Left forelimb (tissue), 1 donor: ENCODE results near the gene MYMX.

ENCODE experiments used
- DNase-seq: peaks from one replicate; pipeline ENCODE4 v3.0.0-alpha.2; 2018; ENCODE audit warnings: low spot score

Gene MYMX

DNA sequence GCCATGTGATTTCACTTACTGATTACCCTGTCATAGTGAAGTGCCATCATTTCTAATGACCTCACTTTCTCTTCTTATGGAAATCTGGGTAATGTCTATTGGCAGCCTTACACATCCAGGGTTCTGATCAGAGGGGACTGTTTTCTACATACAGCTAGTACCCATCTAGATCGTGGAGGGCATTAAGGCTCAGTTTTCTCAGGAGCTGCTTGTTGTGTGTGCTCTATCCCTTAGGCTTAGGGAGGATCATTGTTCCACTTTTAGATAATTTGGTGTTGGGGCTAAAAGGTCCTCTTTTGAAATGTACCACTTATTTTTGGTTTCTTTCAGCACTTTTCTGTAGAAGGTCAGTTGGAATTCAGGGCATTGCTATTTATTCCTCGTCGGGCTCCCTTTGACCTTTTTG, 34.0 kb downstream of the MYMX start:
- no peak for DNase-seq

DNA sequence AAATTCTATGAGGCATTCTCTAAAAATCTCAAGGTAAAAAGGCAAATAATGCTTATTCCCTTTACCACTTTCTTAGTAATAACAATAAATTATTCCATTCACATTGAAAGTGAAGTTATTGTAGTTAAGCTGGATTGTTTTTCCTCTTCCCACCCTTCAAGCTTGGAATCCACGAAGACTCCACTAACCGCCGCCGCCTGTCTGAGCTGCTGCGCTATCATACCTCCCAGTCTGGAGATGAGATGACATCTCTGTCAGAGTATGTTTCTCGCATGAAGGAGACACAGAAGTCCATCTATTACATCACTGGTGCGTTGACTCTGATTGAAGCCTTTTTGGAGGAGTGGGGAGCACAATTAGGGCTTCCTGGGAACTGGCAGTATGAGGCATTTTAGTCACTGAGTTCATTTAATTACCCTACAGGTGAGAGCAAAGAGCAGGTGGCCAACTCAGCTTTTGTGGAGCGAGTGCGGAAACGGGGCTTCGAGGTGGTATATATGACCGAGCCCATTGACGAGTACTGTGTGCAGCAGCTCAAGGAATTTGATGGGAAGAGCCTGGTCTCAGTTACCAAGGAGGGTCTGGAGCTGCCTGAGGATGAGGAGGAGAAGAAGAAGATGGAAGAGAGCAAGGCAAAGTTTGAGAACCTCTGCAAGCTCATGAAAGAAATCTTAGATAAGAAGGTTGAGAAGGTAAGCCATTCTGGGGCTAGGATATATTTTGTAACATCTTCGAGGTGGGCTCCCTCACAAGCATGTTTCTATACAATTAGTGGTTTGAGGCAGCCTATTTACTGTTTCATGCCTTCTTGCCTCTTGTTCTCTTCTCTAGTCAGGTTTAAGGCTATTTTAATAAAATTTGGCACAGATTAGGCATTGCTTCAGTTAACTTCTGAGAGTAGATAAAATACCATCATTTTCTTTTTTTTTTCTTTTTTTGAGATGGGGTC, 35.1 kb downstream of the MYMX start:
- no peak for DNase-seq

DNA sequence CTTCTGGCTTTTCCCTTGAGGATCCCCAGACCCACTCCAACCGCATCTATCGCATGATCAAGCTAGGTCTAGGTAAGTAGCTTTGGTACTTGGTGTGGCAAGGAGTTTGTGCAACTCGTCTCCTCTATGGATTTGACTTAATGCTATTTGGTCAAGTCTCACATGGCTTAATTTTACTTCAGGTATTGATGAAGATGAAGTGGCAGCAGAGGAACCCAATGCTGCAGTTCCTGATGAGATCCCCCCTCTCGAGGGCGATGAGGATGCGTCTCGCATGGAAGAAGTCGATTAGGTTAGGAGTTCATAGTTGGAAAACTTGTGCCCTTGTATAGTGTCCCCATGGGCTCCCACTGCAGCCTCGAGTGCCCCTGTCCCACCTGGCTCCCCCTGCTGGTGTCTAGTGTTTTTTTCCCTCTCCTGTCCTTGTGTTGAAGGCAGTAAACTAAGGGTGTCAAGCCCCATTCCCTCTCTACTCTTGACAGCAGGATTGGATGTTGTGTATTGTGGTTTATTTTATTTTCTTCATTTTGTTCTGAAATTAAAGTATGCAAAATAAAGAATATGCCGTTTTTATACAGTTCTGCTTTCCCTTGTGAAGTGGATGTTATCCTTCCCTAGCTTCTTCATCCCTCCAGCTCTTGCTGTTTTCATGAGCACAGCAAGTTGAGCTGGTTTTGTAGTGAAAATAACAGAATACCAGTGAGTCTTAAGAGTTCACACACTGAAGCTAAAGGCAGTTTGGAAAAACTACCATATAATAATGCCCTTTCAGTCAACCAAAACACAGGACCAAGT, 36.8 kb downstream of the MYMX start:
- DNase-seq, result no peak

DNA sequence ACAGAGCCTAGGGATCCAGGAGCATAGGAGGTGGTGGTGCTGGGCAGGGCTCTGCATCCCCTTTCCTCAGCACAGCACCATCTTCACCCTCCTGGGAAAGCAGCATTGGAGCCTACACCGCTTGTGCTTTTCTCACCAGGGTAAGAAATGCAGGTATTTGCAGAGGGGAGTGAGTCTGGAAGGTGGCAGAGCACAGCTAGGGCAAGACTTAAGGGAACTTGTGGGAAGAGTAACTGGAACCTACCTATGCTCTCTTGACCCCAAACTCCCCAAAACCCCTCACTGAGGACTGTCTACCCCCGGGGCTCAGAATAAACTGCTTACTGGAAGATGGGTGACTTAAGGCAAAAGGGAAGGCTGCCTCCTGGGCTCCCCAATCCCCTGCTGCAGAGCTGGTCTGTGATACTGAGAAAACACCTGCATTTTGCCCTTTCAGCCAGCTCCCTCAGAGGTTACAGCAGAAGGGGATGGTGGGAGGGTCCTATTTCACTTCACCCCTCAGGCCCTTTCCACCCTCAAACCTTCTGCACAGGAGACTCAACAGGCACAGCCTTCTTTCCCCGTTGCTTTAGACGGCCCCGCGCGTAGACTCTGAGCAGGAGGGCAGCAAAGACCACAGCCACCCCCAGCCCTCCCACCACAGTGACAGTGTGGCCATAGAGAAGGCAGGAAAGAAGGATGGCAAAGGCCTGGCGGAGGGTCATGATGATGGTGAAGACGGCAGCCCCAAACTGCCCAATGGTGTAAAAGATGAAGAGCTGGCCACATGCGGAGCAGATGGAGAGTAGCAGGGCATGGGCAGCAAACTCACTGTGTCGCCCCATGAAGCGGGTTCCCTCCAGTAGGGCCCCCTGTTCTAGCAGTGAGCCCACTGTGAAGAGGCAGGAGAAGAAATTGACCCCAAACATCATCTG, 37.7 kb downstream of the MYMX start:
- DNase-seq, result no peak

DNA sequence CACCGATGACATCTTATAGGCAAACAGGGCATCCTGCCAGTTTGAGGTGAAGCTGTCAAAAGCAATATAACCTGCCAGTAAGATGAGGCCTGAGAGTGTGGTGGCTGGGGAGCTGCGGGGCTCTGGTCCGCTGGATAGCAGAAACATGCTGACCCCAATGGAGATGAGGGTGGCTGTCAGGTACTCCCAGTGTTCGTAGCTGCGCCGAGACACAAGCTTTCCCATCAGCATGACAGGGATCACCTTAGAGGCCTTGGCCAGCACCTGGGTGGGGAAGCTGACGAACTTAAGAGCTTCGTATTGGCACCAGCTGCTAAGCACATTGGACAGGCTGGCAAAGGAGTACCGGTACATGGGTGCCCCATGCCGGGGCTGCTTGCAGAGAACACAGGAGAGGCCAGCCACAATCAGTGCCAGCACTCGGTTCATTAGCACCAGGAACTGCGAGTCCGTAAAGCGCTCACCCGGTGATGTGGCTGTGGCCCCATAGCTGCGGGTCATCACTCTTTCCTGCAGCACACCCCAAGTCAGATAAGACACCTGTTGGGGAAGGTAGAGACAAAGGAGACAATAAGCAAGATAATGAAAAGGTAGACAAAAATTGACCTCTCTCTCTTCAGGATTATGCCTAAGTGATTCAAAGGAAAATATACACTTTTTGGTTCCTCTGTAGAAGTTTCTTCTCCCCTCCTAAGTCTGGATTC, 38.5 kb downstream of the MYMX start:
- no peak for DNase-seq

DNA sequence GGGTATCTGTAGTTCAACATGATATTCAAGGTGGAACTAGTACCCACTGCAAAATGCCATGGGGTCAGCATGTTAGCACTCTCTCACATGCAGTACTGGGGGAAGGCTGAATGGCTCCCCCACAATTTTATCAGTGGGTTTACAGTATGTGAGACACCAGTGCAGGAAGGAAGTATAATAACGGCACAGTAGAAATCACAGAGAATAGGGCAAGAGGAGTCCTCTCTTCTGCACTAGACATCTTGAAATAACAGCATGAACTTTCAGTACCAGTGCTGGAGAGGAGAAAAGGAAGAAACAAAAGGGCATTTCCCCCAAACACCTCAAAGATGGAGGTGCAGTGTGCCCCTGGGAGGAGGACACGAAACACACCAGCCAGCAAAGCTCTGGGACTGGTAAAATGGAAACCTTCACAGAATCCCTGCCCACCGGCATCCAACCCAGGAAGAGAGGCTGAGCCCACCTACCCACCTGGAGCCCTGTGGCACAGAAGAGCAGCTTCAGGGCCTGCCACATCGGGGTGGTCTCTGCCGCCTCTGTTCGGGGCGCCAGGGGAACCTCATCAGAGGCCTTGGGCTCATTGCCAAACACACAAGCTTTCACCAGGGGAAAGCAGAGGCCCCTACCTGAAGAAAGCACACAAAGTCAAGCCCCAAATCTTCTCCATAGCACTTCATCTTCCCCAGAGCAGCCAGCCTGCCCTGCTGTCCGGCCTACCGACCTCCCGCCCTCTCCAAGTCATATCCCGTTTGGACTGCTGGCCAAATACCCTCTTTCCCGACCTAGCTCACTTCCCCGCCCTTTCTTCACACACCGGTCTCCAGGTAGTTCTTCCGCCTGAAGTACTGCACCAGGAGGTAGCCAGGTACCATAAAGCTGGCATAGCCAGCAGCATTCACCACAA, 39.4 kb downstream of the MYMX start:
- DNase-seq, result no peak

DNA sequence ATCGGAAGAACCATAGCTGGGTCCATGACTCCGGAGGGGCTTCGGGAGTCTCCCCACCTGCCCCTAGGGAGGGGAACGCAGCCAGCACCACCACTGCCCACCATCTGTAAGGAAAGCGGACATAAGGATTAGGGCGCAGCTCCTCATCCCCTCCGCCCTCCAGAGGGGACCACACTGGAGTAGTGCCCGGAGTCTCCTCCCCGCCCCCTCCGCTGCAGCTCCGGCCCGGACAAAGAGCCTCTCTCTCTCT, 40.0 kb downstream of the MYMX start:
- no peak for DNase-seq

DNA sequence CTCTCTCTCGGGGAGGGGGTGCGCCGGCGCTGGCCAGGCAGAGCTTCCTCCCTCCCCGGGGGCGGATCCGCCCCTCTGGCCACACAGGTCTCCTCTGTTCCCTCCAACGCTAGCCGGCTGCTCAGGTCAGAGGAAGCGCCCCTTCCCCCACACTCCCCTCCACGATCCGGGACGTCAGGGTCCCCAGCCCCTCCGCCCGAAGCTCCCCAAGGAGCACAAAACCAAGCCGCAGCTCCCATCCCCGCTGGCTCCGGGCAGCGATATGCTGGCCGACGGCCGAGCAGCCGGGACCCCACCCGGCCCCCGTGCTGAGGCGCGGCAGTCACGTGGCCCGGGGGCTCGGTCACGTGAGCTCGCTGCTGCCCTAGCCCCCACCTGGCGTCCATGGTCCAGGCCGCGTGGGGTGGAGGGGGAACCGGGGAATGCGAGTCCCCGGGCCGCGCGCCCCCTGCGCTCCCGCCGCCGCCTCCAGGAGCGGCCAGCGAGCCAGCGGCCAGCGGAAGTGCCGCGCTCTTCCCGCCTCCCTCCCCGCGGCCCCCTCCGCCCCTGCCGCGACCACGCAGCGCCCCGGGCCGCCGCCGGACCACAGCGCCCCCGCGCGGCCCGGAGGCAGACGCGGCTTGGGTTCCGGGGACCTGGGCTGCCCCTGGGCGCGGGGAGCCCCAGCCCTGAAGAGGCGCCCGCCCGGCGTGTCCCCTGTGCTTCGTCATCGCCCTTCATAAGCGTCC, 40.5 kb downstream of the MYMX start, which contains the start of gene SLC35B2:
Gene SLC35B2, minus strand, starts transcription at position 504 of the 728 bp plus-strand sequence. Its CDS starts 118 bp downstream, at position 386.
- peak; percentile 88 for DNase-seq

DNA sequence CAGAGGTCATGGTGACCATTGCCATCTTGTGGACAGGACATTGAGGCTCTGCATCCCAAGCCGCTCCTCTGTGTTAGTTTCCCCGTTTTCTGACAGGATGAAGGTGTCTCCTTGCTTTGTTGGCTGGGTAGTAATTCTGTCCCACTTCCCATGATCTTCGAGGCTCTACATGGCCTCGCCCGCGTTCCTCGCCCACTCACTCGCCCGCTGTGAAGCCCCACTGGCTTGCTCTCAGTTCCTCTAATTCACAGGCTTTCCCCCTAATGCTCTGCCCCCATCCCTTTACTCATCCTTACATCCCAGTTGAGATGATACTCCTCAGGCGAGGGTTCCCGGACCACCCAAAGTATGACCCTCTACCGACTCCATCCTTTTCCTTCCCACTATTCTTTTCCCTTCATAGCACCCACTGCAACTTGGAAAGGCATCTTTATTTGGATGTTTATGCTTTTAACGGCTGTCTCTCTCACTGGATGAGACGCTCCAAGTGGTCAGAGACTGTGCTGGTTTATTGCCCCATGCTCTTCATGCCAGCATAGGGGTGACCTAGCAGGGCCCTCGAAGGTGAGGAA, 41.1 kb downstream of the MYMX start:
- no peak for DNase-seq

DNA sequence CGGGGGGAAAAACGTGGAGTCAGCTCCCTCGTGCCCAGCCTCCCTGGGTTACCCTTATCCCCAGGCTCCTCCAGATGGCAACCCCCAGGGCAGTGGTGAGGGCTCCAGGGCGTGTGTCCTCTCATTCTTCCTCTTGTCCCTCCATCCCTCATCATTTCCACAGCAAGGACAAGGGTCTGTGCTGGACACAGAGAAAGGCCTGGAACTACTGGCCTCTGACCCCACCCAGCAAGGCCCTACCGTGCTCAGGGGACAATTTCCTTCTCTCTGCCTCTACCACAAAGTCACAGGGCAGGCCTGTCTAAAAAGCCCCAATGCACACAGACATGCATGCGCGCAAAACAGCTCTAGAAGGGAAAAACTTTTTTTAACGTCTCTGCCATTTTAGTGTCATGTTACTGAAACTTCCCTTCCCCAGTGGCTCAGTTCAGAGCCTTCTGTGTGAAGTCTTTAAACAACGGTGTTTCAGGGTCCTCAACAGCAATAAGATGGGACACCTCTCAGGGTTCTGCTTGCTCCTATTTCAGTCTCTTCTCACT, 41.7 kb downstream of the MYMX start:
- no peak for DNase-seq

DNA sequence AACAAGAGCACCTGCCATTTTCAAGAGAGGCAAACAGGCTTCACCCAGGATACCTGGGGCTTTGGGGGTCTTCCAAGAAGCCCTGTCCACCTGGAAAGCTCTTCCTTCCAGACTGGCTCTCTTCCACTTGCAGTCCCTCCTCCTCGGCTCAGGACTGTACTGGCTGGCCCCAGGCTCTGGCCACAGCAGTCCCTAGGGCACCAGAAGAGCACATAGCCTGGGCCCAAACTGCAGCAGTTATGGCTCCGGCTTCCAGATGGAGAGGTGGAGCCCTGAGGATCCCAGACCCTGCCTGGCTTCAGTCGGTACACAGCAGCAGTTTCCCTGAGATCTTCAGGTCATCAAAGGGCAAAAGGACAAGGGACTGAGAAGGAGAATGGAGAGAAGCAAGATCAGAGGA, 42.2 kb downstream of the MYMX start:
- DNase-seq, result no peak

DNA sequence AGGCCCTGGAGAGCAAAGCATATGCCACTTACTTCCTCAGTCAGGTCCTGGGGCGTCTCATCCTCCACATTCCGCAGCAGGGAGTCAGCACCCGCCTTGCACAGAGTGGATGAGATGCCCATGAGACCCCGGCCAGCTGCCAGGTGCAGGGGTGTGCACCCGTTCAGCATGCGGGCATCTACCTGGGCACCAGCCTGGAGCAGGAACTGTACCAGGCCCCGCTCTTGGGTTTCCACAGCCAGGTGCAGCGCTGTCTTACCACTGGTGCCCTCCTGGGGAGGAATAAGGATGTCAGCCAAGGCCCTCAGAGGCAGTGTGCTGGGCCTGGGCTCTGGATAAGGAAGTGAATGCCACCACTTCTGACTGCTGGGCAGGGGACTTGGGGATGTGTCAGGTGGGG, 43.3 kb downstream of the MYMX start:
- DNase-seq, result no peak

DNA sequence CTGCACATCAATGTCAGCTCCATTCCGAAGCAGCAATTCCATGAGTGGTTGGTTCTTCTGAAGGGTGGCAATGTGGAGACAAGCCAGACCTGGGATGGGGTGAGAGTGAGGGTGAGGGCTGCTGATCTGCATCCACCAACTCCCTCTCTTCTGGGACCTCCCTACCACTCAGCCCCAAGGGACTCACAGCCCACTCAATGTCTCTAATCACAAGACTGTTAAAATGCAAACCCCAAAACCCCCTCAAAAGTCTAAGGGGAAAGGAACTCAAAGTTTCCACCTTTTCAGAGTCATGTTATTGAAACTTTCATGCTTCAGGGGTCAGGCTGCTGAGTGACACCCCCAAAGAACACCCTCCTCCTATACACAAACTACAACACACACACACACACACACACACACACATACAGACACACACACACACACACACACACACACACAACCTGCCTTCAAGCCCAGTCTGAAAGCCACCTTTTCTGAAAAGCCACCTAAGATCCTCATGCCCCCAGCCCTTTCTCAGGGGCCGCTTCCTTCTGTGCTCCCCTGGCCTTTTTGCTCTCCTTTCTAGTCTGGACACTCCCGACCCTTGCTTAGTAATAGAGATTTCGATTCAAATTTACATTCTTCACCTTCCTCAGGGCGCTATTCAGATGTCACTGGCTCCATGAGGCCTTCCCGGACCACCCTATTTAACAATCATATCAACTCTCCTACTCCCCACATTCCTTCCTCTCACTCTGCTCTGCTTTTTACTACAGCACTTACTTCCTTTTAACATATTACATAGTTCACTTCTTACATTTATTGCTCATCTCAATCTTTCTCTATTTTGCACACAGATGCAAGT, 43.9 kb downstream of the MYMX start:
- DNase-seq, result no peak

DNA sequence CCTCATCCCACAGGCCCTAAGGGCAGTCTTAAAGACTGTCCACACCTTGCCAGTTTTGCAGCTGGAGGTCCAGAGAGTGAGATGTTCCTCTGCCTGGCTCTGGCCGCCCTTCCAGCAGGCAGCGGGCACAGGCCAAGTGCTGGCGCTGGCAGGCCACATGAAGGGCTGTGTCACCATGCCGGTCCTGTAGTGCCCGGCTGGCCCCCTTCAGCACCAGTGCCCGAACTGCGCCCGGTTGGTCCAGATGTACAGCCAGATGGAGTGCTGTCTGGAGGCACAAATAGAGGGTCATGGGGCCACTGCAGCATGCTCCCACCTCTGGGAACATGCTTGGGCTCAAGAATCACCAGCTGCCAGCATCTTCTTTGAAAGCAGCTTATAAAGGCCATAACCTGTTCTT, 44.9 kb downstream of the MYMX start:
- no peak for DNase-seq

DNA sequence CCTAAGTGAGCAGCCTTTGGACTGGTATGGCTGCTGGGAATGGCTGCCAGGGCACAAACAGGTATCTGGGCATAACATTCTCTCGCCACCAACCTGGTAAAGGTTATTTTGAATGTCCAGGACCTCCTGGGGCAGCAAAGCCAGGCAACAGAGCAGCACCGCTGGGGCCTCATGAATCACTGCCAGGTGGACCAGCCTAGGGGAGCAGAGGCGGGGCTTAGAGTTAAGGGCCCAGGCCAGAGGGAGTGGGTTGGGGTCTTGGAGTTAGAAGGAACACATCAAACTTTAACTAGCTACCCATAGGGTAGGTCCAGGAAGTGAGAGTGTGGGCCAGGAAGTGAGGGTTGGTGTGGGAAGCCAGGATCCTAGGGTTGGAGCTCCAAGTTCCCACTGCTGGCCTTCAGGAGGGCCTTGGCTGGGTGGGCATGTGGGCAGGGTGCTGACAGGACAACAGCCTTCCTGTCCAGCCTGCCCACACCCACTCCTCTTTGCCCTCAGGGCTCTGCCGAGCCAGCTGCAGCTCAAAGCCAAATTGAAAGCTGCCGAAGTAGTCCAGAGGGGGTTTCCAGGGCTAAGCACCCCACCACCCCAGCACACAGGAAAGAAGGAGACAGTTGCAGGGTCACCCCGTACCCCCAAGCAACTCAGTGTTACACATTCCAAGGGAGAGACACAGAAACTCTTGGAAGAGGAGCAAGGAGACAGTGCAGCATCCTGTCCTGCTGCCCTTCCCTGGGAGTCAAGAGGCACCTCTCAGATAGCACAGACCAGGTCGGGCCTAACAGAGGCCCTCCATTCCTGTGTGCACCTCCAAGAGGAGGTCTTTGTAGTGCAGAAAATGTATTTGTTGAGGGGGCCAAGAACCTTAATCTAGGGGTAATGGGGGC, 46.0 kb downstream of the MYMX start:
- DNase-seq, result no peak

DNA sequence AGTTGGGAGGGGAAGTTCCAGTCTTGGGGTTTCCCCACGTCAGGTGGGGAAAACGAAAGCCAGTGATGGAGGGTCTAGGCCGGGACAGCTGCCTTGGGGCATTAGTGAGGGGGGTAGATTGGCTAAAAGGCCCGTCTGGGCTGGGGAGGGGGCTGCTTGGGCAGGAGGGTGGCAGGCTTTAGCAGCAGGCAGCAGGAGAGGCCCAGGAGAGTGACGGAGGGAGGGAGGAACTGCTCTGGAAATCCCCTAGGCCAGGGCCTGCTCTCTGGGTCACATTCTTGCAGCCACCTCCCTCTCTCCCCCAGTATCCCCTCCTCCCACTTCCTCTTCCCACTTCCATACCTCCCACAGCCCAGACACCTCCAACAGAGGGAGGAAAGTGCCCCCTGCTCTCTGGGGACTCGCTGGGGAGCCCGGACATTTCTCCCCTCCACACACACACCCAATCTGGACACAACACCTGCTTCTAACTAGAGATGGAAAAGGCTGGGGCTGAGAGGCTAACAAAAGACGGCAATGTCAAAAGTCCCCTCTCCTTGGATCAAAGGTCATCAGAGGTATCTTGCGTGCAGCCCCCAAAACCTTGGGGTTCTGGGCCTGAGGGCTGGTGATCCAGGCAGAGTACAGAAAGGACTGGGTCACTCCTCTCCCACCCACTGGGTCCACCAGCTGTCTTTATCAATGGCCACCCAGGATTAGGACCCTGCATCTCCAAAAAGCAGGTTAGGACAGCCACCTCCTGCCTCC, 46.8 kb downstream of the MYMX start:
- DNase-seq, result no peak
